ENCODE results near the gene ZNF618.

The ZNF618 gene

GRCh38 chr9:113958556-113958955 lies 82.4 kb downstream of the ZNF618 start:
- DNase-seq, result no peak

DNA sequence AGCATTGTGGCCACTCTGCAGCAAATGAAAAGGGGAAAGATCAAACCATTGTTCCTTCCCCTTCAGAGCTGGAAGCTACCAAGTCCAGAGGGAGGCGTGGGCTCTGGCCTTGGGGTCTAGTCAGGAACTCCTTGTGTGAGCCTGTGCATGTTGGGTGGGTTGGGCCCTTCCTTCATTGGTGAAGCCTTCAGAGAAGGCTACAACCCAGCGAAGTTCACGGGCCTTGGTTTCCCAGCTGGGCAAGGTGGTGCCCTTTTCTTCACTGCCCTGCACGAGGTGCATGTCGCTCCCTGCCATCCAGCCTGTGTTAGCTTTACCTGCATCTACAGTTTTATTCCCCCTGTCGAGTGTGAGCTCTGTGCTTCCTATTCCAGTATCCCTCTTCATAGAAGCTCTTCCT lies 84.7 kb downstream of the ZNF618 start:
- DNase-seq, result no peak

DNA sequence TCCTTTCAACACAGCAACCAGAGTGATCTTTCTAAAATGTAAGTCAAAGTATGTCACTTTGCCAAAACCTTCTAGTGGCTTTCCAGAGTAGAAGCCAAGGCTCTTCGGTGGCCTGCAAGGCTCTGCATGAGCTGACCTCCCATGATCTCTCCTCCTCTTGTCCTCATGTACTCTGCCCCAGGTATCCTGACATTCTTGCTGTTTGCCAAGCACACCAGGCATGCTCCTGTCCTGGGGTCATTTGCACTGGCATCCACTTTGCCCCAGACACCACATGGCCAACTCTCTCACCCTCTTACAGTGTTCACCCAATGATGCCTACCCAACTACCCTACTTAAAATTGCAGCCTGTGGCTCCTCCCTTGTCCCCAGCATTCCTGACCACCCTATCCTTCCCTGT lies 86.3 kb downstream of the ZNF618 start:
- no peak for DNase-seq

DNA sequence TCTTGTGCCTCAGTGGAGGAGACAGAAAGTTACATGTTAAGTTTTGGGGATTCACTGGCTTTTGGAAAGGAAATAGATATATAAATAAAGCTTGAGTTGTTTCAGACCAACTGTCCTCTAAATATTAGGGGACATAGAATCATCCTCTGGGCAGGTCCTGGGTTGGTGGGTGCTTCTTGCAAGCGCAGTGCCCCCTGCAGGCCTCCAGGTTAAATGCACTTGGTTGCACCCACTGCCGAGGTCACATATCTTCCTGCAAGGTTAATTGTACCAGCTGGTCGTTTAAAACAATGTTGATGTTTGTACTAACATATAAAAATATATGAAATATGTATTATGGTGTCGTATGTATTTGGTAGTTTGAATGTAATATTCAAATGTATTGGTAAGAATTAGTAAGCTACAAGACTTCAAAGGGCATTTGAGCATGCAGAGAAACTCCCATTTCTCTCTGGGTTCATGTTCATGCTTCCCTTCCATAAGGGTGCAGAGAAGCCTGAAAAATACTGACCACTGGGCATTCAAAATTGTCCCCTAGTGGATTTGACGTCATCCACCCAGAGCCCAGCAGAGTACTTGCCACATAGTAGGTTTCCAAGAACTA lies 87.0 kb downstream of the ZNF618 start:
- peak; percentile 42 for DNase-seq

GRCh38 chr9:113963696-113964494 lies 87.8 kb downstream of the ZNF618 start:
- no peak for DNase-seq

DNA sequence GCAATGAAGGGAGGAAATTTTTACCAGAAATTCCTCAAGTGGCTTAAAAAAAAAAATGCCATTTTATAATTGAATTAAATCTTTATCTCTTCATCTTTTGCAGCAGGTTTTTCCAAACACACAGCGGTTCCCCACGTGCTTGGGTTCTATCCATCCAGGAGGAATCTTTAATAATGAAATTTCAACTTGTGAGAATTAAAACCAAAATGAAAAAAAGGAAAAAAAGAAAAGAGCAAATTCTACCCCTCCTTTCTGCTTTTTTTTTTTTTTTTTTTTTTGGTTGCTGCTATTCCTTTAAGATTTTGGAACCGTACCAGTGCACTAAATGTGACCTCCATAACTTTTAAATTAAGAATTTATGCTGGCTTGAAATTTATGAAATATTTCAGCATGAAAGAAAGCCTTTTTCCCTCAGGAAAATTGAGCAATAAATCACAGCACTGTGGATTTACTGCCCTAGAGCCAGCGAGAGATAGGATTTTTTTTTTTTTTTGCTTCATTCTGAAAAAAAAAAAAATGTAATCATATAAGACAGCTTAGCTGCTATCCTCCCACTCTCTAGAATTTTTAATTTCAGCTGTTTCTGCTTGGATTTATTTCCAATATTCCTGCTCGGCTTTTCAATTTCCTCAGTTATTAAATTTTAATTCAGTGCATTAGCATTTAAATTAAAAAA lies 88.5 kb downstream of the ZNF618 start:
- DNase-seq, result no peak

- no peak for DNase-seq
Measured at GRCh38 chr9:113966394-113966793, 90.3 kb downstream of the ZNF618 start.

DNA sequence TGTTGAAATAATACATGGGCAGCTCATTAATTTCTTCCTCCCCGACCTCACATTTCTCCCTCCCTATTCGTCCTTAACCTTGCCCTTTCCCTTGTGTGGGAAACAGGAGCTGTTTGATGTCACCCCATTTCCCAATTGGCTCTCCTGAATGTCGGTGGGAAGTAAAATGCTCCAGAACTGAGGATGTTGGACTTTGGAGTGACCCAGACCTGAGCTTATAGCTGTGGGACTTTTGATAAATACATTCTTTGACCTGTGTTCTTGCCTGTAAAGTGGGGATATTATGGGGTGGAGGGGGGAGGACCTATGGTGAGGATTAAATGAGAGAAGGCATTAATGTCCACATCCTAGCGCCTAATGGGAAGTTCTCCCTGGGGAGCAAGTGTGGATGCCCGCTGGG lies 91.3 kb downstream of the ZNF618 start:
- no peak for DNase-seq

DNA sequence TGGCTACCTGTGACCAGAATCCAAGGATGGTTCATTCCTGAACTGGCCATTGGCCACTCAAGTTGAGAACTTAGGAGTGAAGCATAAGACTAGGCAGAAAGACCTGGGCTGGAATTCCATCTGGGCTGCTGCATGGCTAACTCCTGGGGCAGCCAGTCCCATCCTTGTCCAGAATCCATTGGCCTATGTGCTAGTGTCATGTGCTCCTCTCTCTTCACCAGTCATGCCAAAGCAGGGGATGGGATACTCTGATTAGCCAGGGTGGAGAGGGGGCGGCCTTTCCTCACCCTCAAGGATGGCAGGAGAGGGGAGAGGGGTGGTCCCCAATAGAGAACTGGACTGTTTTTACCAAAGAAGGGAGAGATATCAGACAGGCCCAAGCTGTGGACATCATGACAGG lies 93.2 kb downstream of the ZNF618 start:
- DNase-seq, result no peak

DNA sequence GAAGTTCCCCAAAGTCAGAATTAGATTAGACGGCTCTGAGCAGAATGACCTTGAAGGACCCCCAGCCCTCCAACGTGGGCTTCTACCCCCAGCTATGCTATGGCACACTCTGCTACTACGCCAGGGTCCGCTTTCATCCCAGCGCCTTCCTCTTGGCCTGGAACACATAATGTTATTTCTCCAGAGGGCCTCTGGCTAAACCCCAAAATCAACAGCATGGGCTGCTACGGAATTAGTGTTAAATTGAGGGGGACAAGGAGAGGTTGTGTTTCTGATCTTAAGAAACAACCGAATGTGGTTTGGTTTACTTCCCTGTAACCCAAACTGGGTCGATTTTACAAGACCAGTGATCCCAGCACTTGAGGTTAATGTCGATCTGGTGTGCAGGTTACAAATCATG lies 97.1 kb downstream of the ZNF618 start:
- DNase-seq, result no peak

DNA sequence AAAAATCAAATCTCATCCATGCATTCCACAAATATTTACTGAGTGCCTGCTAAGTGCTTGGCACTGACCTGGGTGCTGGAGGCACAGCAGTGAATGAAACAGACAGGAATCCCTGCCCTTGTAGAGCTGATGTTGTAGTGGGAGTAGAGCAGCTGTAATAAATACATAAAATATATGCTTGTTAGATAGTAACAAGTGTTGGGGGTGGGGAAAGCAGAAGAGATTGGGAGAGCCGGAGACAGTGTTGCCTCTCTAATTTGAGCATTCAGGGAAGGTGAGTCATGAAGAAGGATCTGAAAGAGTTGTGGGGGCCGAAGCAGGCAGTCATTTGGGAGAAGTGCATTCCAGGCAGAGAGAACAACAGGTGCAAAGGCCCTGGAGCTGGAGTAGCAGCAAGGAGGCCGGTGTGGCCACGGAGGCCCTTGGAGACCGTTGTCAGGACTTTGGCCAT lies 97.9 kb downstream of the ZNF618 start:
- peak; percentile 23 for DNase-seq

DNA sequence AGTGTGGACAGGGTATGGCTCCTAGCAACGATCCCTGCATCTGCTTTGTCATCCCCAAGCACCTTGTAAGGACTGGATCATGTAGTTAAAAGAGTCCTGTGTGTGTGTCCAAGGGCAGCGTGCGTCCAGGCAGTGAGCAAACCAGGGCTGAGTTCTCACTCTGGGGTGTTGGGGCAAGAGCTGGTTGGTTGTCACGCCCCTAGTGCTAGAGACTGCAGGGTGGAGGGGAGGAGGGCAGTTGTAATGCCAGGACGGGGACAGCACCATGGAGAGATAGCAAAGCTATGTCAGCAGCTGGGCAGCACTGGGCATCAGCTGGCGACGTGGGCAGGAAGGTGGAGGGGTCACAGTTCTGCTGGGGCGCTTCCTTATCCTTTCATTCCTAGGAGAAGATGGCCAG lies 100.8 kb downstream of the ZNF618 start:
- DNase-seq, result no peak

DNA sequence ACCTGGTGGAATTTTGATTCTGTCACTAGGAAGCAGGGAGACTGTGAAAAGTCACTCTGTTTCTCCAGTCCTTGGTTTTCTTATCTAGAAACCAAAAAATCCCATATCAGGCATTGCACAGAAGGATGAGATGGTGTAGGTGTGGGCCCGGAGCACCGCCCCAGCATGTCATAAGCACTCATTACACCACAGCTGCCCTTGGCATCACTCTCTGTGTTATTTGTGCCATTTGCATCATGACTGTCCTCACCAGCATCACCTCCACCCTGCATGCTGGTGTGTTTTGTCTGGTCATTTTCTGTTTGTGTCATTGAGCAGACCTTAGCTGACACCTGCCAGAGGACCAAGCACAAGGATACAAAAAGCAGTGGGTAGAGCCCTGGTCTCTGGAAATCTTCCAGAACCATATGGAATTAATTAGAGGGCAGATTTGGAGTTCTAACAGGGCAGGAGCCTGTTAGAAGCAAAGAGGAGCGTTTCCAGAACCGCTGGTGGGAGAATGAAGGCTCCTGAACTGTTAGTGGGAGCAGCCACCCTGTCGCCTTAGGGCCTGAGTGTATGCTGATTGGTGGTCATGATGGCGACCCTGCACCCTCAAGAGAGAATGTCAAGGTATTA lies 102.7 kb downstream of the ZNF618 start:
- peak; percentile 24 for DNase-seq

- DNase-seq, result peak; percentile 60
Measured at GRCh38 chr9:113979343-113980127, 103.4 kb downstream of the ZNF618 start.

DNA sequence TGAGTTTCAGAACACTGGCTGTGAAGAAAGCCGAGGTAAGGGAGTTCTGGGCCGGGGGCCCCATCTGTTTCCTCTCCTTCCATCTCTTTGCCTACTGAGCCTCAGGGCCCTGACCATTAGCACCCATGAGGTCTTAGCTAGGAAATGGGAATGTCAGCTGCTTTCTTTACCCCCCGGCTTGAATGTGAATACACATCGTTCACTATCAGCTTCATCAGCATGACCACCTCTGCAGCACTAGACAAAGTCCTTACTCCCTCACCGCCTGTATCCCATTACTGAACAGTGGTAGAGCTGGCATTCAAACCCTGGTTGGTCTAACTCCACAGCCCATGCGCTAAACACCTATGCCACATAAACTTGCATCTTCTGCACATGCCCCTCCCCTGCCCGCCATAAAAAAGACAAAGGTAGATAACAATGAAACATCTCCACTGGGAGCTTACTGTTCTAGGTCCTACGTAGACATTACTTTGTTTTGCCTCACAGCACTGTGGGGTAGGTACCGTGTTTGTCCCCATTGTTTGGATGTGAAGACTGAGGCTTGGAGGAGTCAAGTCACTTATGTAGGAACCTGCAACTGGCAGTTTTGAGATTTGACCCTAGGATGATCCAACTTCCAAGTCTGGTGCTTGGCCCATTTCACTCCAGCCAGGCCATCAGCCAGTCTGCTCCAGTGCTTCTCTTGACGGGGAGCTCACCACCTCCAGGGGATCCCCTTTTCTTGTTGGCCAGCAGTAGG lies 108.7 kb downstream of the ZNF618 start:
- DNase-seq, result no peak

- peak; percentile 41 for DNase-seq
Measured at GRCh38 chr9:113985968-113986585, 110.0 kb downstream of the ZNF618 start.

DNA sequence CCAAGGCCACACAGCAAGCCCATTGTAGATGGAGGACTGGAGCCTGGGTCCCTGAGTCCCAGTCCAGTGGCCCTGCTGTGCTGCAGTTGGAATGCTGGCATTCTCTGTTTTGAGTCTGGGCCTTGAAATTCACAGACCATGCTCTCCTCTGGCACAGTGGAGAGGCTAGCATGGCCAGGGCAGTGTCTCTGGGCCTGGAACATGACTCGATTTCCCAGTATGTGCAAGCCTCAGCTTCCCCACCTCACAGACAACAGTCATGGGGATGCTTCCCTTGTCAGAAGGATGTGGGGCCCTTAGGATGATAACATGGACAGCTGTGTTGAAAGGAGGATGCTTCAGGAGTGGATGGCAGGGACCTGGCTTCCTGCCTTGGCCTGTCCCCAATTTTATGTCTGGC lies 110.8 kb downstream of the ZNF618 start:
- DNase-seq, result no peak

GRCh38 chr9:113987526-113987925 lies 111.4 kb downstream of the ZNF618 start:
- no peak for DNase-seq

- no peak for DNase-seq
Measured at GRCh38 chr9:113988385-113989016, 112.4 kb downstream of the ZNF618 start.

DNA sequence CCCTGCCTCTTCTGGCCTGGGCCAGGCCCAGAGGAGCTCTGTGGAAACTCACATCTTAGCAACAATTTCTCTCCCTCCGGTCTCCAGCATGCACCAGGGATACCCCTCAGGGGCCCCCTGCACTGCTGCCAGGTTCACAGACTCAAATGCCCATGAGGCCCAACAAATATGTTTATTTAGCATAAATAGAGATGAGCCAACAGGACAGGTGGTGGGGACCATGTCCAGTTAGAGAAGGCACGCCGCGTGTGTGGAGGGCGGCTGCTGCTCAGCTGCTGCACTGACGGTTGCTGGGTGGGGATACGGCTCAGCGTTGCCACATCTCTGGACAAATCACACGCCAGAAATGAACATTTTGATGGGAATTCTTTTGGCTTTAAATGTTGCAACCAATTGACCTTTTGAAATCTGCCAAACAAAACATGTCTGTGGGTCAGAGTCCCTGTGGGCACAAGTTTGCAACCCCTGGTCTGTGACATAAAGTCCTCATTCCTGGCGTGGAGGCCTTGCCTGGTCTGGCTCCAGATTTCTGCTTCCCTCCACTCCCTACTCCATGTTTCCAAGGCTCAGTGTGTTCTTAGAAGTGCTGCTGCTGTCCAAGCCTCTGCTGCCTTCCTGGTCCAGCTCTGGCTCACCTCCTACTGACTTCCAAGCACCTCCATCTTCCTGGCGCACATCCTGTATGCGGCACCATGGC lies 113.1 kb downstream of the ZNF618 start:
- DNase-seq, result no peak

All from fibroblast of skin of back (primary cell).